ENCODE data around the gene FAM20A.

- TF ChIP-seq NANOG (IDR thresholded peaks at IDR 0.05; ENCODE audit: insufficient read depth, low read depth, low read length, poor library complexity, severe bottlenecking) = no peak
- TF ChIP-seq CHD7 (IDR thresholded peaks at IDR 0.05; ENCODE audit: insufficient replicate concordance, low read length) = no peak
- no peak for TF ChIP-seq CTCF (IDR thresholded peaks at IDR 0.05; ENCODE audit: control extremely low read depth in 1 of 3, insufficient read depth in 1 of 3, low read depth in 1 of 3, low read length in 3 of 3)
- no peak for TF ChIP-seq SIX5 (IDR thresholded peaks at IDR 0.05; ENCODE audit: low read depth, low read length)
- TF ChIP-seq ATF3 (IDR thresholded peaks at IDR 0.05; ENCODE audit: insufficient read depth, low read depth, low read length) = no peak
- TF ChIP-seq POLR2A (IDR thresholded peaks at IDR 0.05; ENCODE audit: control extremely low read depth in 1 of 2, low read depth in 2 of 2, low read length in 2 of 2) = no peak
Measured at GRCh38 chr17:68588362-68588761, 12.8 kb downstream of the FAM20A start.
